HepG2 (cell line): ENCODE results near the gene TNS1. TPM values are rescaled to one million over a fixed set of nuclear protein-coding genes. Genes with fewer than 3 reads are reported as not detected.
A peak's percentile ranks its signal among the peaks of the same experiment; 100 is the strongest.

Experiments used
- ATAC-seq: fragments of 200-7000 bp; cut with Tn5 transposase; 3 replicates; pipeline ENCODE4 v1.9.1; 2020; ENCODE audit warnings: mild to moderate bottlenecking, moderate library complexity
- BruUV-seq: library from RNA; stranded (reverse); fragments of 400-500 nt; replicated peaks from 2 replicates; lab custom pipeline; 2021; lab: Mats Ljungman, UMichigan
- CTCF ChIA-PET: fragments of 300-600 bp; formaldehyde crosslinking; extraction: SDS; loops from one replicate; lab custom pipeline; 2021; ENCODE audit warnings: low total read pairs, inconsistent platforms, low intra/inter-chr PET ratio; lab: Yijun Ruan, JAX
- POLR2A ChIA-PET: fragments of 350-600 bp; sonication (Branson Sonifier 250); formaldehyde crosslinking; loops from one replicate; lab custom pipeline; 2020; ENCODE audit warnings: antibody characterized with exemption, inconsistent platforms; lab: Yijun Ruan, JAX
- DNase-seq: peaks from one replicate; pipeline ENCODE4 v3.0.0-alpha.2; 2015; ENCODE audit warnings: low spot score
- FAIRE-seq: peaks from 3 replicates; lab custom pipeline; 2011; peaks lifted over from hg19 to GRCh38; lab: Jason Lieb, UNC
- H2AFZ ChIP-seq: one replicate; pipeline ENCODE4 v1.6.1; 2011; ENCODE audit warnings: low read length, inconsistent platforms
- H3K27ac ChIP-seq: fragments of 300-600 bp; 3 replicates; pipeline ENCODE4 v1.8.0; 2011; ENCODE audit warnings: mixed run types, mild to moderate bottlenecking, mixed read lengths, low read length, inconsistent platforms; ENCODE audit not compliant: insufficient read depth; ENCODE audit errors: extremely low read length
- H3K27me3 ChIP-seq, 2 experiments: fragments of 200-600 bp in 1 of 2; 2 replicates in 1 of 2; 3 replicates in 1 of 2; pipeline versions ENCODE4 v1.6.0 to v1.8.0; 2011; ENCODE audit warnings: low read length in 2 of 2, mild to moderate bottlenecking in 2 of 2, moderate library complexity in 2 of 2, inconsistent platforms in 1 of 2; ENCODE audit not compliant: insufficient read depth in 2 of 2, control insufficient read depth in 1 of 2
- H3K36me3 ChIP-seq, 2 experiments: fragments of 200-600 bp in 1 of 2; replicated peaks in 1 of 2; 2 replicates in 1 of 2; 3 replicates in 1 of 2; pipeline versions ENCODE4 v1.5.1 to v1.8.0; 2011; ENCODE audit warnings: low read length in 2 of 2, inconsistent platforms in 1 of 2; ENCODE audit not compliant: insufficient read depth in 2 of 2, control insufficient read depth in 1 of 2
- H3K4me1 ChIP-seq: 2 replicates; pipeline ENCODE4 v1.5.1; 2012; ENCODE audit warnings: low read length, inconsistent platforms; ENCODE audit not compliant: insufficient read depth
- H3K4me2 ChIP-seq: 2 replicates; pipeline ENCODE4 v1.6.0; 2011; ENCODE audit warnings: low read depth, low read length, inconsistent platforms
- H3K4me3 ChIP-seq, 3 experiments: fragments of 200-600 bp in 1 of 3; sonication (generic), shearing (Covaris generic) in 1 of 3; replicated peaks in 1 of 3; 2 replicates each; pipeline ENCODE4 v1.5.1; 2011 to 2016; ENCODE audit warnings: low read length in 3 of 3, inconsistent platforms in 2 of 3, low read depth in 2 of 3, mild to moderate bottlenecking in 2 of 3, control low read depth in 1 of 3, mixed read lengths in 1 of 3; ENCODE audit not compliant: insufficient read depth in 1 of 3
- H3K79me2 ChIP-seq: one replicate; pipeline ENCODE4 v1.6.1; 2011; ENCODE audit warnings: low read length, inconsistent platforms; ENCODE audit not compliant: insufficient read depth
- H3K9ac ChIP-seq: 2 replicates; pipeline ENCODE4 v1.6.0; 2011; ENCODE audit warnings: mild to moderate bottlenecking, low read depth, low read length, inconsistent platforms; ENCODE audit not compliant: insufficient read depth
- H3K9me3 ChIP-seq: 2 replicates; pipeline ENCODE4 v1.5.1; 2012; ENCODE audit warnings: mild to moderate bottlenecking, low read length
- H4K20me1 ChIP-seq: 2 replicates; pipeline ENCODE4 v1.6.0; 2011; ENCODE audit warnings: inconsistent platforms, mild to moderate bottlenecking, low read length, moderate library complexity; ENCODE audit not compliant: insufficient read depth
- CSRNP1 ChIP-seq: sonication (generic); formaldehyde crosslinking; IDR thresholded peaks from 2 replicates; pipeline ENCODE4 v1.8.1; 2023; ENCODE audit warnings: mild to moderate bottlenecking, missing genetic modification reagents
- ZNF816 ChIP-seq: sonication (generic); formaldehyde crosslinking; IDR thresholded peaks from 2 replicates; pipeline ENCODE4 v1.8.0; 2022; ENCODE audit warnings: missing genetic modification reagents, mild to moderate bottlenecking, borderline replicate concordance
- ZNF878 ChIP-seq: sonication (generic); formaldehyde crosslinking; IDR thresholded peaks from 2 replicates; pipeline ENCODE4 v1.8.1; 2023; ENCODE audit warnings: mild to moderate bottlenecking, missing genetic modification reagents, moderate library complexity
- WGBS: methylation state at CpG from one replicate; pipeline ENCODE4 v1.1.6; 2017; ENCODE audit warnings: low lambda C conversion rate; 5-methylcytosine and 5-hydroxymethylcytosine counted together
- in situ Hi-C: cut with HindIII; loops from 2 replicates; pipeline ENCODE4 v1.10.0; 2017; ENCODE audit warnings: low pct_unique_long_range_greater_than_20kb; ENCODE audit not compliant: extremely low pct_ligation_motif_present
- intact Hi-C: fragments of 100-400 bp; cut with micrococcal nuclease; formaldehyde crosslinking; loops from one replicate; pipeline ENCODE4 v1.10.0; 2022; ENCODE audit not compliant: unreplicated experiment
- polyA plus RNA-seq, 8 experiments: library from polyadenylated mRNA; depleted of rRNA in 3 of 8; stranded (reverse) in 7 of 8; unstranded in 1 of 8; fragments of >200 nt; fragmentation: Illumina TruSeq in 4 of 8; extraction: Trizol in 4 of 8; gene quantifications; 2 replicates each; pipeline versions ENCODE4 v1.2.1 to v1.2.3, GENCODE V29; 2011 to 2016; ENCODE audit warnings: low read depth in 4 of 8, missing spikeins in 1 of 8, mixed read lengths in 1 of 8; ENCODE audit not compliant: insufficient read depth in 1 of 8
- total RNA-seq, 5 experiments: library from RNA; depleted of rRNA; stranded (reverse); fragments of >200 nt; fragmentation: Illumina TruSeq; extraction: Trizol; gene quantifications; 2 replicates each; pipeline ENCODE4 v1.2.3, GENCODE V29; 2016; ENCODE audit warnings: low read depth in 1 of 5
- TF ChIP-seq, protein P1 (sequence below): IDR thresholded peaks from 2 replicates; pipeline ENCODE4 v1.4.0; 2020; ENCODE audit warnings: mild to moderate bottlenecking, missing genetic modification reagents

Gene TNS1
- total and polyA plus RNA-seq, 2 of the 13 experiments (the other 11 are each of a cell fraction or from before 2014, with no cell fraction given): 1.9 to 118 TPM

DNA sequence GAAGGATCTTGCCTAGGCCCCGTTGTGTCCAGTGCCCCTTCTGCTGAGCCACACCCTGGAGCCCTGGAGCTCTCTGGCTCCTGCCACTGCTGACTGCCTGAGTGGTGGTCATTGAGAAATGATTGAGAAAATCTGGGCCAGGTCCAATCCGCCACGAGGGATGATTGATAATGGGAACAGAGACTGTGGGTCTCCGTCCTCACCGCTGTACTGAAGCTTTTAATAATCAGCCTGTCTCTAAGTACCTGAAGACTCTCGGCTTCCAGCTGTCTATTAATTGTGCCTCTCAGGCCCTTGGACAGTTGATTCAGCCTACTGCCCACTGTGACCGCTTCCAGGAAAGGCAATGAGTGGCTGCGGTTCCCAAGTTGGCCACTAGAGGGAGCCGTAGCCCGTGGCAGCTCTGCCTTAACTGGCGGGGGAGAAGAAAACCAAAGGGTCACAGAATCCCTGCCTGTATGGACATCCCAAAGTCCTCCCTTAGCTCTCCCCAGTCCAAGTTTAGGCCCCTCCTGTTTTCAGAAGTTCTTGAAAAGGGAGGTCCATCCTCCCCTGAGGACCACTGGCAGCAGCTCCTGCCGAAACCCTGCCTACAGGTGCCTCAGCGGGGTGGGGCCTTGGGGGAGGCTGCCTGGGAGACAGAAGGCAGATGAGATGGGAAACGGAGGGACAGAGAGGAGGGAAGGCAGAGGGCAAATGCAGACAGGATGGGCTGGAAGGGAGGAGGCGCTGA lies 213.6 kb downstream of the TNS1 start (continued):
- TF ChIP-seq CSRNP1: 0 out of 2 replicates have a peak, but pooled peaks have one; percentile 37
- TF ChIP-seq ZNF878: no peak

DNA sequence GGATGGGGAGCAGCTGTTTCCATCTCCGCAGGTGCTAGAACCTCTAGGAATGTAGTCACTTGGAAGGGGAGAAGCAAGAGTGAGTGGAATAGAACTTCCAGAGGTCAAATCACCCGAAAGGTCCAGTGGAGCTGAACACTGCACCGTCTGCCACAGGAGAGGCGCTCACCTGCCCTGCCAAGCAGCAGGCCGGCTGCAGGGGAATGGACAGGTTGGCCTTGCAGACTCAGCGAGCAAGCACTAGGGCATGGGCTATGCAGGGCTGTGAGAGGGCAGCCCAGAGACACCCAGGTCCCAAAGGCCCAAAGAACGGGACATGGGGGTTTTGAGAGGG lies 214.2 kb downstream of the TNS1 start:
- BruUV-seq: no TSS peak
- POLR2A ChIA-PET: no interaction called here
- CTCF ChIA-PET: interaction anchor here (1.1 to 6.4 kb wide), 10 partner anchors 94 to 246 kb away, joined by 3 to 106 read pairs (median 8); no protein-coding TSS in a partner anchor
- in situ Hi-C loops: loop anchor here (5.0 kb wide), 1 partner anchor 244 kb away; no protein-coding TSS in a partner anchor
- no peak overlapping the region for H3K27ac ChIP-seq
- DNase-seq (no peak), ATAC-seq (no peak), FAIRE-seq (no peak)
- intact Hi-C loops: loop anchor here (1.0 to 5.0 kb wide), 4 partner anchors 98 to 200 kb away; no protein-coding TSS in a partner anchor
- no peaks in the 10 kb centered on the region for H3K36me3 ChIP-seq
- H3K4me1 ChIP-seq: peaks cover 72% of the 10 kb centered on the region
- 77% methylated on average over 5 of the region's 7 CpGs for WGBS
- H3K79me2 ChIP-seq: no peaks in the 10 kb centered on the region
- H3K4me3 ChIP-seq: peak overlapping the region in 1 of 3 experiments; percentile 71; a peak in 3 of 6 replicates
- peak overlapping the region; percentile 91 for H3K4me2 ChIP-seq
- no peaks in the 10 kb centered on the region for H3K27me3 ChIP-seq
- 0 out of 2 replicates have a peak, but pooled peaks have one; percentile 25 for TF ChIP-seq ZNF816 (CRISPR knock-in tag)
- TF ChIP-seq, protein P1, sequence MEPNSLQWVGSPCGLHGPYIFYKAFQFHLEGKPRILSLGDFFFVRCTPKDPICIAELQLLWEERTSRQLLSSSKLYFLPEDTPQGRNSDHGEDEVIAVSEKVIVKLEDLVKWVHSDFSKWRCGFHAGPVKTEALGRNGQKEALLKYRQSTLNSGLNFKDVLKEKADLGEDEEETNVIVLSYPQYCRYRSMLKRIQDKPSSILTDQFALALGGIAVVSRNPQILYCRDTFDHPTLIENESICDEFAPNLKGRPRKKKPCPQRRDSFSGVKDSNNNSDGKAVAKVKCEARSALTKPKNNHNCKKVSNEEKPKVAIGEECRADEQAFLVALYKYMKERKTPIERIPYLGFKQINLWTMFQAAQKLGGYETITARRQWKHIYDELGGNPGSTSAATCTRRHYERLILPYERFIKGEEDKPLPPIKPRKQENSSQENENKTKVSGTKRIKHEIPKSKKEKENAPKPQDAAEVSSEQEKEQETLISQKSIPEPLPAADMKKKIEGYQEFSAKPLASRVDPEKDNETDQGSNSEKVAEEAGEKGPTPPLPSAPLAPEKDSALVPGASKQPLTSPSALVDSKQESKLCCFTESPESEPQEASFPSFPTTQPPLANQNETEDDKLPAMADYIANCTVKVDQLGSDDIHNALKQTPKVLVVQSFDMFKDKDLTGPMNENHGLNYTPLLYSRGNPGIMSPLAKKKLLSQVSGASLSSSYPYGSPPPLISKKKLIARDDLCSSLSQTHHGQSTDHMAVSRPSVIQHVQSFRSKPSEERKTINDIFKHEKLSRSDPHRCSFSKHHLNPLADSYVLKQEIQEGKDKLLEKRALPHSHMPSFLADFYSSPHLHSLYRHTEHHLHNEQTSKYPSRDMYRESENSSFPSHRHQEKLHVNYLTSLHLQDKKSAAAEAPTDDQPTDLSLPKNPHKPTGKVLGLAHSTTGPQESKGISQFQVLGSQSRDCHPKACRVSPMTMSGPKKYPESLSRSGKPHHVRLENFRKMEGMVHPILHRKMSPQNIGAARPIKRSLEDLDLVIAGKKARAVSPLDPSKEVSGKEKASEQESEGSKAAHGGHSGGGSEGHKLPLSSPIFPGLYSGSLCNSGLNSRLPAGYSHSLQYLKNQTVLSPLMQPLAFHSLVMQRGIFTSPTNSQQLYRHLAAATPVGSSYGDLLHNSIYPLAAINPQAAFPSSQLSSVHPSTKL (CRISPR knock-in tag): no peak
- H3K9me3 ChIP-seq: no peaks in the 10 kb centered on the region
- H2AFZ ChIP-seq: no peak overlapping the region
- peak overlapping the region; percentile 63 for H3K9ac ChIP-seq
- H4K20me1 ChIP-seq: no peaks in the 10 kb centered on the region; the same call in 1 of the 2 replicates
